Memory B cell (primary cell): ENCODE results near the gene RREB1.
A peak's percentile ranks its signal among the peaks of the same experiment; 100 is the strongest.

Experiments used
- ATAC-seq: fragments of 150-1000 bp; cut with Tn5 transposase; 2 replicates; pipeline ENCODE4 v1.10.0; 2021; ENCODE audit warnings: low read depth, mild to moderate bottlenecking, moderate library complexity
- DNase-seq, 2 donors: peaks; one replicate each; pipeline ENCODE4 v3.0.0; 2022; ENCODE audit warnings: low spot score in 2 of 2
- H3K27ac Mint-ChIP-seq: one replicate; pipeline ENCODE4 v1.8.0; 2022; ENCODE audit warnings: mild to moderate bottlenecking, moderate library complexity, mixed read lengths
- H3K27me3 Mint-ChIP-seq: one replicate; pipeline ENCODE4 v1.8.0; 2022; ENCODE audit warnings: mixed read lengths
- H3K36me3 Mint-ChIP-seq: one replicate; pipeline ENCODE4 v1.8.0; 2022; ENCODE audit warnings: mild to moderate bottlenecking, mixed read lengths
- H3K4me1 Mint-ChIP-seq: one replicate; pipeline ENCODE4 v1.8.0; 2022; ENCODE audit warnings: mixed read lengths
- H3K4me3 Mint-ChIP-seq: one replicate; pipeline ENCODE4 v1.8.0; 2022; ENCODE audit warnings: mild to moderate bottlenecking, moderate library complexity, mixed read lengths
- H3K9me3 Mint-ChIP-seq: one replicate; pipeline ENCODE4 v1.8.0; 2022; ENCODE audit warnings: mixed read lengths

RREB1 gene

DNA sequence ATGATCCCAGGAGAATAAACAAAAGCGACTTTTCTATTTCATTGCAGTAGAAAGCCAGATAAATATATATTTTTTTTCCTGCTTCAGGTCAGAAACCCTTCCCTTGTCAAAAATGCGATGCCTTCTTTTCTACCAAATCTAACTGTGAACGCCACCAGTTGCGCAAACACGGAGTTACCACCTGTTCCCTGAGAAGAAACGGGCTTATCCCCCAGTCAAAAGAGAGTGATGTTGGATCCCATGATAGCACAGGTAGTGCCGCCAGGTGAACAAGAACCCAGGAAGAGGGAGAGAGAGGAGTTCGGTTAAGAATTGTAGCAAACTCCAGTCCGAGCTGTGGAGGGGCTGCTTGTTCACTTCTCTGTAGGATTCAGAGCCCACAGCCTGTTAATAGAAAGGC is 132.6 kb downstream of the RREB1 start:
- ATAC-seq (no peak), DNase-seq (no peak)
- peaks cover 34% of the 10 kb centered on the region for H3K4me1 Mint-ChIP-seq
- no peaks in the 10 kb centered on the region for H3K27me3 Mint-ChIP-seq
- H3K9me3 Mint-ChIP-seq, result no peaks in the 10 kb centered on the region
- no peak overlapping the region for H3K4me3 Mint-ChIP-seq
- no peak overlapping the region for H3K27ac Mint-ChIP-seq
- peaks cover 10% of the 10 kb centered on the region for H3K36me3 Mint-ChIP-seq

DNA sequence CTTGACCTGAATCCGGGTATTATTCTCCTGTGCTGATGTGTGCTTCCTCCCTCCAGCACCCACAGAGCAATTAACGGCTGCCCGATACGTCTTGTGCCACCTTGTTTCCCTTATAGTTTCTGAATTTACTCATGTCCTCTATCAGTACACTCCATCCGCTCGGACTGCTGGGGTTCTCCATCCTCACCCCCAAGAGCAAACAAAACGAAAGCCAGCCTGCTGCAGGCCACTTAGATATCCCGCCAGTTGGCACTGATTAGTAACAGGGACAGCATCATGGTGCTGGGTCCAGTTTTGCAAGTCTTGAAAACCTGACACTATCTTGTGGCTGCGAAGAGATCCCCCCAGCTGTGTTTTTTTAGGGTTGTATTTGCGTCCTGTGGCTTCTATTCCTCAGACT is 133.4 kb downstream of the RREB1 start:
- H3K4me1 Mint-ChIP-seq, result peaks cover 26% of the 10 kb centered on the region
- no peaks in the 10 kb centered on the region for H3K27me3 Mint-ChIP-seq
- no peaks in the 10 kb centered on the region for H3K9me3 Mint-ChIP-seq
- no peak for ATAC-seq
- no peak overlapping the region for H3K27ac Mint-ChIP-seq
- DNase-seq, result no peak
- no peak overlapping the region for H3K4me3 Mint-ChIP-seq
- peaks cover 14% of the 10 kb centered on the region for H3K36me3 Mint-ChIP-seq

DNA sequence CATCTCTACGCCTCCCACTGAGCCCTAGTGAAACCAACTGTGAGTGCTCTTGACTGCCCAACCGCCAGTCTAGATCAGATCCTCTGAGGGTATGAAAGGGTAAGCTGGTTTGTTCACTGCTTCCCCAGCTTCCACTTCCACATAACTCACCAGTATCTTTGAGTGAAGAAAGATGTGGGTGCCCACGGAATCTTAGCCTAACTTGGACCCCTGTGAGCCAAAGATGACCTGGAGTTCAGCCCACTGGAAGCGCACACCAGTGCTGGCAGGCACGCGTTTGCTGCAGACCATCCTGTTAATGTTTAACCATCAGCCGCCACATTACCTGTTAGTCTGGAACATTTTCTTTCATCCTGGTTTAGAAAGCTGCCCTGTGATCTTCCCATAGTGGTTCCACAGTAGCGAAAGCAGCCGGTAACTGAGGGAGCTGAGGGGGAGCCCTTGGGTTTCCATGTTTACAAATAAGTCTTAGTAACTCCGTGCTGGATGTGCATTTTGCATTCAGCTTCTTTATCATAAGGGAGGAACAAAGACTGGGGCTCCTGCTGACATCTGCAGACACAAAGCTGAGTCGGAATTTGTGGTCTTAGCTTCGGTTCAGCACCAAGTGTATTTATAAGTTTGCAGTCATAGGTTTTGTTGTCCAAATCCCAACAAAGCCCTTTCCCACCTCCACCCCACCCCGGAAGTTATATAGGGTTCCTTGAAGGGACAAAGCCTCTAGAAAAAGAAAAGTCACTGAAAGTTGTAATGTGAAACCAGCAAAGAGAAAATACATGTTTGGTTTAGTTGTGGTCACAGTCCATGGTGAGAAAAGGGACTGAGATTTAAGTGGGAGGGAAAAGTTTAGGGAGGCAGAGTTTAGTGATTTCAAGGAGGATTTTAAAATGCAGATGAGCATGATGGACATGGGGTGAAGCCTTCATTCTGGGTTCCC is 134.2 kb downstream of the RREB1 start:
- Mint-ChIP-seq H3K27me3 (no peaks in the 10 kb centered on the region), H3K9me3 (no peaks in the 10 kb centered on the region)

DNA sequence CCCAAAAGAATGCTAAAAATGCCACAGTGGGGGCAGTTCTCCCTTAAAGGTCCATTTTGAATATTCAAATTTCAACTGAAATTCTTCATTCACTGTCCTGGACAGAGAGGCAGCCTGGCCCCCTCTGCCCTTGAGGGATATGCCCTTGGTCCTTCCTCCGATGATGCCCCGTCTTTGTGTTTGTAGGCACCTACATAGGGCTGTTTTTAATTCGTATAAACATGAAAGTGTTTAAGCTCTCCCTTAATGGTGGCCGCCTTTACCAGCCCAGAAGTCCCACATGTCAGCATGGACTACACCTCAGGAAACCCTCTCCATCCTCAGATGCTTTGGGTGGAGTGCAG is 135.0 kb downstream of the RREB1 start:
- Mint-ChIP-seq H3K27me3 (no peaks in the 10 kb centered on the region), H3K27ac (peak overlapping the region; percentile 86), H3K9me3 (no peaks in the 10 kb centered on the region), H3K4me1 (peaks cover 22% of the 10 kb centered on the region), H3K36me3 (peaks cover 20% of the 10 kb centered on the region), H3K4me3 (no peak overlapping the region)
- DNase-seq (no peak), ATAC-seq (no peak)

More for the DNA sequence above, 134.2 kb downstream of the RREB1 start:
- DNase-seq (no peak), ATAC-seq (no peak)
- Mint-ChIP-seq H3K4me3 (no peak overlapping the region), H3K4me1 (peaks cover 22% of the 10 kb centered on the region), H3K36me3 (peaks cover 19% of the 10 kb centered on the region), H3K27ac (peak overlapping the region; percentile 86)

DNA sequence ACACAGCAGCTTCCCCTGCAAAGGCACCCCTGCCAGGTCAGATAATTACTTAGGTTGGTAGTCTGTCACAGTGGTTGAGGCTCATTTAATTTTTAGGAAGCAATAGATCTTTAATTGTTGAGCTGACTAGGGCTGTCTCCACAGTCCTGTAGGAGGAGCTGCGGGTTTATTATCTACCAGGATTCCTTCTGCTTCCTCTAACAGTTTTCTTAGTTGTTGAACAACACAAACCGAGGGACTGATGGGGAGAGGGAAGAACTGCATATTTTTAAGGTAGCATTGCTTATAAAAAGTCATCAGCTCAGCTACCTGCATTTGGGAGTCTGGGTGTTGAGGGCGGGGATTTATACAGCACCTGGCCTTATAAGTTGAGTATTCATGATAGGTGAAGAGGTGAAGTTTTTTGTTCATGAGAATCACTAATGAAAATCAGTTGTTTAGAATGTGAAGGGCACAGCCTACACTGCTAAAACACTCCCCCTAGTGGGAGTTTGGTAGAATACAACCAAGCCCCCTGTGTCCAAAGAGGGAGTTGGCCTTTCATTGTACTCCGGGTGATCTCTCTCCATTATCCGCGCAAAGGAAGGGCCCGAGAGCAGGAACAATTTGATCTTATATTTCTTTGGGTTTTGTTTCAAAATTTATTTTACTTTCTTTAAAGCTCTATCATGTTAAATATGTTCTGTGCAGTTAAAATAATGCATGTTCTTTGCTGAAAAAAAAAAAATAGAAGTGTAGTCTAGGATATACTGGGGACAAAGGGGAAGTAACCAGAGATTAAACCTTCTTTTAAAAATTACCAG is 135.6 kb downstream of the RREB1 start:
- peak; percentile 43 for ATAC-seq

DNA sequence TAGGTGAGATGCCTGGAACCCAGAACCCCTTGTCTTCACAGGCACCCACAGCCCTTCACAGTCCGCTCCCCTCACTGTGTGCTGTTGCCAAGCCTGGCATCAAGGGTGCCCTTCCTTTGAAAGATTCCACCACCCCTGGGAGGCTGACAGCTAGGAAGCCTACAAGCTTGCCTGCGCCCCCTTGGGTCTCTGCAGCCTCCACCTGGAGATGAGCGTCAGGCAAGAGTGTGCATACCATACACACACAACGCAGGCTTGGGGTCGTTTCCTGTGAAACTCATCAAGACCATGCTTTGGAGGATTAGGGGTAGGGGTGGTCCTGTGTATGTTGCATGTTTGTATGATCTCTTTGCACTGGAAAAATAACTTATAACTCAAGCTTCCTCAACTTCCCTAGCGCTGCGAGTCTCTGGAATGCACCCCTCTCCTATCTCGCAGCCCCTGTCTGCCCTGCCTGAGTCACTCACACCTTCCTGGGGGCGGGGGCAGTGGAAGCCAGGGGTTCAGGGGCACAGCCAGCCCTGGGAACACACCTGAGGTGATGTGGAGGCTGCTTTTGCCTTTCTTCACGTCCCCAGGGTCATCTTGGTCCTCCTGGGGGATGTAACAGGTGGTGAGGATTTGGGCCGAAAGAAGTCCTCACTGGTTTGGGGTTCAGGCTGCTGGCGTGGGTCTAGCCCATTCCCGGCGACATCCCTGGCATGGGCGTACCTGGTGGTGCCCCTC is 138.1 kb downstream of the RREB1 start:
- H3K4me1 Mint-ChIP-seq, result peaks cover 25% of the 10 kb centered on the region
- H3K27me3 Mint-ChIP-seq, result no peaks in the 10 kb centered on the region
- H3K36me3 Mint-ChIP-seq, result peaks cover 30% of the 10 kb centered on the region
- no peak for DNase-seq
- H3K4me3 Mint-ChIP-seq, result no peak overlapping the region
- no peak for ATAC-seq
- no peaks in the 10 kb centered on the region for H3K9me3 Mint-ChIP-seq
- H3K27ac Mint-ChIP-seq, result no peak overlapping the region

More for the DNA sequence above, 135.6 kb downstream of the RREB1 start:
- peaks cover 23% of the 10 kb centered on the region for H3K4me1 Mint-ChIP-seq
- peak; percentile 44 to 67 for DNase-seq
- H3K27me3 Mint-ChIP-seq, result no peaks in the 10 kb centered on the region
- H3K27ac Mint-ChIP-seq, result peak overlapping the region; percentile 86
- peaks cover 22% of the 10 kb centered on the region for H3K36me3 Mint-ChIP-seq
- H3K4me3 Mint-ChIP-seq, result no peak overlapping the region
- H3K9me3 Mint-ChIP-seq, result no peaks in the 10 kb centered on the region

DNA sequence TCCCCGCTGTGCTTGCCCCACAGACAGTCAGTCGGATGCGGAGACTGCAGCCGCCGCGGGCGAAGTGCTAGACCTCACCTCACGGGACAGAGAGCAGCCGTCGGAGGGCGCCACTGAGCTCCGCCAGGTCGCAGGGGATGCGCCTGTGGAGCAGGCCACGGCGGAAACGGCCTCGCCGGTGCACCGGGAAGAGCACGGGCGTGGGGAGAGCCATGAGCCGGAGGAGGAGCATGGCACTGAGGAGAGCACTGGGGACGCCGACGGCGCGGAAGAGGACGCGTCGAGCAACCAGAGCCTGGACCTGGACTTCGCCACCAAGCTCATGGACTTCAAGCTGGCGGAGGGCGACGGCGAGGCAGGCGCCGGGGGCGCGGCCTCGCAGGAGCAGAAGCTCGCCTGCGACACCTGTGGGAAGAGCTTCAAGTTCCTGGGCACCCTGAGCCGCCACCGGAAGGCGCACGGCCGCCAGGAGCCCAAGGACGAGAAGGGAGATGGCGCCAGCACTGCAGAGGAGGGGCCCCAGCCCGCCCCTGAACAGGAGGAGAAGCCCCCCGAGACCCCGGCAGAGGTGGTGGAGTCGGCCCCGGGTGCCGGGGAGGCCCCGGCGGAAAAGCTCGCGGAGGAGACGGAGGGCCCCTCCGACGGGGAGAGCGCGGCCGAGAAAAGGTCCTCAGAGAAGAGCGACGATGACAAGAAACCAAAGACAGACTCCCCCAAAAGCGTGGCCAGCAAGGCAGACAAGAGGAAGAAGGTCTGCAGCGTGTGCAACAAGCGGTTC is 138.8 kb downstream of the RREB1 start:
- Mint-ChIP-seq H3K27me3 (no peaks in the 10 kb centered on the region), H3K27ac (no peak overlapping the region), H3K36me3 (peaks cover 24% of the 10 kb centered on the region), H3K4me3 (no peak overlapping the region), H3K9me3 (no peaks in the 10 kb centered on the region), H3K4me1 (peaks cover 23% of the 10 kb centered on the region)
- DNase-seq (no peak), ATAC-seq (no peak)

DNA sequence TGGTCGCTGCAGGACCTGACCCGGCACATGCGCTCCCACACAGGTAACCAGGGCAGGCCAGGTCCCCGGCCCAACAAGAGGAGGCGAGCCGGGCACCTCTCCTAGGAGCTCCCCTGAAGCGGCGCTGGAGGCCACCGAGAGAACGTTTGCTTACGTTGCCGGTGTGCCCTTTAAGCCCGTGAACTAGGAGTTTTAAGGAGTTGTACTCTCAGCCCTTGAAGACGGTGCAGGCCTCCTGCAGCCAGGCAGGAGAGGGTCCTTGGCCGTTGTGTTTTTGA is 139.4 kb downstream of the RREB1 start:
- Mint-ChIP-seq H3K9me3 (no peaks in the 10 kb centered on the region), H3K27me3 (no peaks in the 10 kb centered on the region), H3K27ac (no peak overlapping the region), H3K4me3 (no peak overlapping the region), H3K36me3 (peaks cover 24% of the 10 kb centered on the region), H3K4me1 (peaks cover 22% of the 10 kb centered on the region)
- DNase-seq, result no peak
- no peak for ATAC-seq

DNA sequence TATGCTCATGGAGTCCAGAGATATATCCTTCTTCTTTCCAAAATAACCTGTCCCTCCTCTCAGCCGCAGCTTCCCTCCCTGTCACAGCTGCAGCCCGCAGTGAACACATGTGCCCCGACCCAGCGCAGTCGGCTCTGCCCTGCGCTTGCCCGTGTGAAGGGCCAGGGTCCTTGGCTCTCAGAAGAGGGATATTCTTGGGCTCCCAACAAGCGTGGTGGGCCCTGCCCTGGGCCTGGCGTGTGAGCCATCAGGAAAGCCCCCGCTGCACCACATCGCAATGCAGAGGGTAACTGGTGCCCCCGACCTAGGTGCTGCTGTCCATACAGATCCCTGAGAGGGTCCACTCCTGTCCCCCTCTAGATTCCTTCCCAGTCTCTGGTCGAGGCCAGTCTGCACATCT is 140.1 kb downstream of the RREB1 start:
- ATAC-seq, result no peak
- Mint-ChIP-seq H3K27ac (no peak overlapping the region), H3K36me3 (peaks cover 24% of the 10 kb centered on the region), H3K4me1 (peaks cover 19% of the 10 kb centered on the region), H3K27me3 (no peaks in the 10 kb centered on the region), H3K4me3 (no peak overlapping the region), H3K9me3 (no peaks in the 10 kb centered on the region)
- DNase-seq, result no peak

DNA sequence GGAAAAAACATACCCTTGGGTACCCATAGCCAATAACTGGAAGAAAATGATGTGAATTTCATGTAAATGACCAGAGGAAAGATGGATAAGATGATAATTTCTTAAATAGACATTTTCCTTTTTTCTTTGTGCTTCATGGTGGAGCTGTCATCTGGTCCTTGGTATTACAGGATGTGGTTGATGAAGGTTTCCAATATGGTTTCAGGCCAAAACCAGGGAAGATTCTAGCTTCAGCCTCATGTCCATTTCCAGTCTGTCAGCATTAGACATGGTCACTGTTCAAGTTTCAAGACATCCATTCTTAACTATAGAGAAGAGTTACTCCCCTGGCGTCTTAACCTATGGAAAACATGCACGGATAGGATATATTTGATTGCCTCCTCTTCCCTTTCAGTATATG is 141.6 kb downstream of the RREB1 start:
- peaks cover 10% of the 10 kb centered on the region for H3K4me1 Mint-ChIP-seq
- H3K36me3 Mint-ChIP-seq, result peaks cover 24% of the 10 kb centered on the region
- H3K27me3 Mint-ChIP-seq, result no peaks in the 10 kb centered on the region
- H3K27ac Mint-ChIP-seq, result peak overlapping the region; percentile 84
- DNase-seq, result no peak
- no peaks in the 10 kb centered on the region for H3K9me3 Mint-ChIP-seq
- H3K4me3 Mint-ChIP-seq, result no peak overlapping the region
- ATAC-seq, result no peak

DNA sequence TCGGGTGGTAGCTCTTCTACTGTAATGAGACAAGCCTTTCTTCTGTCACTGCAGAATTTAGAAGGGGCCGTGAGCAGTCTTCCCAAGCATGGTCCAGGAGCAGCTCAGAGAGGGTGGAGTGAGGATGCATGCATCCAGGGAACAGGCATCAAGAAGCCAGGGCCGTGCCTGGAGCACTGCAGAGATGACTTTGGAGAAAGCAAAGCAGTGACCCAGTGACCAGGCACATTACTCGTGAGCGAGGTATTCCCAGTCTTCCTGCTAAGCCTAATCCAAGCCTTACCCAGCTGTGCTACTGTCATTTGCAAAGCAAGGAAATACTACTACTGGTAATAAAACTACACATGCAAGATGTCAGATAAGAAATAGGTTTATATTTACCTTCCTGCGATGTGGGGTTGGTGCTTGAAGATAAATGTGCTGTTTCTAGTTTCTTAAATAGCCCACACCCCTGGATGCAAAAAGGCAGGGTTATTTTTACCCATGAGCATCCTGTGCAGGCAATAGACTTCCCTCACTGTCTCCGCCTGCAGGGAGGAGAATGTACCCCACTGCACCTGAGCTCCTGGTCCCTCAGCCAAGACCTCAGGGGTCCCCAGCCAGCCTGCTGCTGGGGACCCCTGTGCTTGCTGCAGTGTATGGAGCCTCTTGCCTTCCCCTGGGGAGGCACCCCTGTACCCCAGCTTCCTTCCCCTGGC is 142.3 kb downstream of the RREB1 start:
- H3K27ac Mint-ChIP-seq, result no peak overlapping the region
- no peaks in the 10 kb centered on the region for H3K9me3 Mint-ChIP-seq
- H3K27me3 Mint-ChIP-seq, result no peaks in the 10 kb centered on the region
- ATAC-seq (peak; percentile 53), DNase-seq (no peak)
- H3K36me3 Mint-ChIP-seq, result peaks cover 24% of the 10 kb centered on the region
- H3K4me3 Mint-ChIP-seq, result no peak overlapping the region
- H3K4me1 Mint-ChIP-seq, result peaks cover 10% of the 10 kb centered on the region

DNA sequence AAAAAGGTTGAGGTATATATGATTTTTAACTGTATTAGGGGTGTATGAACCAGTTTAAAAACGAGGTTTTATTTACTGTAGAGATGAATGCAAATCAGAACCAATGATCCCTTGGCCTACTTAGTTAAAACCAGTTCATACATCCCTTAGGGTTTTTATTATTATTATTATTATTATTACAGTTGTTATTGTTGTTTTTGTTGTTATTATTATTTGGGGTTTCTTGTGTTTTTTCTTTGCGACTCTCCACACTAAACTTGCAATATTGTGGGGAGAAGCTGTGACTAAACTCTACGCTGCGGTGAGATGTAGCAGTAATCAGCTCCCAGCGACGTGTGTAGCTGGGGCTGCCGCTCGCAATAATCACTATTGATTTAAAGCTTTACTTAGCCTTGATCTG is 143.1 kb downstream of the RREB1 start:
- Mint-ChIP-seq H3K27me3 (no peaks in the 10 kb centered on the region), H3K36me3 (peaks cover 21% of the 10 kb centered on the region), H3K9me3 (no peaks in the 10 kb centered on the region), H3K4me1 (peaks cover 10% of the 10 kb centered on the region), H3K27ac (no peak overlapping the region), H3K4me3 (no peak overlapping the region)
- no peak for DNase-seq
- no peak for ATAC-seq

DNA sequence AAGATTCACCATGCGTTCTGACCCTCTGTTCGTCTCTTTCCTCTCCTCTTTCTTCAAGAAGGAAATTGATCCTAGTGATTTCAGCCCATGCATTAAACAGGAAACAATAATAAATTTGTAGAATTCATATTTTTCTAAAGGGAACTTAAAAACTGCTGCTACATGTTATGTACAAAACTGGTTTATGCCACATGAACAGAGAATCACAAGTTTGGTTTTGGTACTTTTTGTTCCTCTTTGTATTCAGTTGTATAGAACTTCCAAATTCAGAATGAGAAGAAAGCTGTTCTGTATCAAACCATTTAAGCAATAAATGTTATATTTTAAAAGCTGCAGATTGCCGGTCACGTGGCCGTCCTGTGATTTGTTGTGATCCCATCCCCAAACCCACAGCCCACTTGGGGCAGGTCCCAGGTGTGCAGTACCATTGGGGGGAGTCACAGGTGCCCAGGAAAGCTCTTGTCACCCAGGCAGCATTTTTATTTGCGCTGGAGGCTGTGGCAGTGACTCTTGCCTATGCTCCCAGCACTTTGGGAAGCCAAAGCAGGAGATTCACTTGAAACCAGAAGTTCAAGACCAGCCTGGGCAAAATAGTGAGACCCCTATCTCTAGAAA is 144.0 kb downstream of the RREB1 start:
- Mint-ChIP-seq H3K27ac (no peak overlapping the region), H3K9me3 (no peaks in the 10 kb centered on the region), H3K36me3 (peaks cover 15% of the 10 kb centered on the region), H3K4me1 (peaks cover 10% of the 10 kb centered on the region), H3K4me3 (no peak overlapping the region), H3K27me3 (no peaks in the 10 kb centered on the region)
- ATAC-seq, result no peak
- DNase-seq, result no peak
